ENCODE data around the gene LIMCH1.

LIMCH1 gene

DNA sequence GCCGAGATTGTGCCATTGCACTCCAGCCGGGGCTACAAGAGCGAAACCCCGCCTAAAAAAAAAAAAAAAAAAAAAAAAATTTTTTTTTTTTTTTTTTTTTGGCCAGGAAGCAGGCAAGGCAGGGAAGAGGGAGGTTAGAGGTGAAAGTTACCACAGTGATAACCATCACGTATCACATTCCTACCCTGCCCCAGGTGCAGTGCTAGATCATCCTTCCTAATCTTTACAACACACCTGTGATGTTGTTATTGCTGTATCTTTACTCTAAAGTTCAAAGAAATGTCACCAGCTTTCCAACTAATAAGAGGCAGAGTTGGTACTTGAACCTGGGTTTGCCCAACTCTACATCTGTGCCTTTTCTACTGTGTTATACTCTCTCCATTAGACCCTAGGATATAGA, 7.2 kb upstream of the LIMCH1 start:
- DNase-seq, result no peak

DNA sequence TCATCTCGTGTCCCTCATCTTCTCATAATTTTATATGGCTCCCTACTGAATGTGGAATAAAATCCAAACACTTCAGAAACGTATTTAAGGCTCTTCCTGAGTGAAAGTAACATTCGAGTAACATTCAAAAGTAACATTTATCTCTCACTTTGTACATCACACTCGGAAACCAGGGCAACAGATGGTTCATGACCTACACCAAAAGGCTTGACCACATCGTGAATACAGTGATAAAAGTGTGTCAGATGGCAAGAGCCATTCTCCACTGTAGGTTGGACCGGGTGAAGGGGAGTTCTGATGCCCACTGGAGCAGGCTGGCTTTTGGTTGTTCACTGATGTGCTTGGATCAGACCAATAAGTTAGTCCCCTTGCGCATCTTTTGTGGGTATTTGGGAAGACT, 5.6 kb upstream of the LIMCH1 start:
- no peak for DNase-seq

DNA sequence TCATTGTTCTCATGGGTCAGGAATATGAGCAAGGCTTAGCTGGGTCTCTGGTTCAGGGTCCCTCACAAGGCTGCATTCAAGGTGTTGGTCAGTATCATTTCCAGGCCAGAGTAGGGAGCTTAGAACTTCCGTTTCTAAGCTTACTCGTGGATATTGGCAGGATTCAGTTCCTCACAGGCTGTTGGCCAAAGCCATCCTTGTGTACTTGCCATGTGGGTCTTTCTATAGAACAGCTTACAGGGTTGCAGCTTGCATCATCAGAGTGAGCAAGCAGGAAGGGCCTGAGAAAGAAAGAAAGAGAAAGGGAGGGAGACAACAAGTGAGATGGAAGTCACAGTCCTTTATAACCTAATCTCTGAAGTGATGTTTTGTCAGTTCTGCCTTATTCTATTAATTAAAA, 5.1 kb upstream of the LIMCH1 start:
- no peak for DNase-seq

GRCh38 chr4:41533680-41534079, 4.3 kb upstream of the LIMCH1 start:
- DNase-seq, result peak; percentile 28

DNA sequence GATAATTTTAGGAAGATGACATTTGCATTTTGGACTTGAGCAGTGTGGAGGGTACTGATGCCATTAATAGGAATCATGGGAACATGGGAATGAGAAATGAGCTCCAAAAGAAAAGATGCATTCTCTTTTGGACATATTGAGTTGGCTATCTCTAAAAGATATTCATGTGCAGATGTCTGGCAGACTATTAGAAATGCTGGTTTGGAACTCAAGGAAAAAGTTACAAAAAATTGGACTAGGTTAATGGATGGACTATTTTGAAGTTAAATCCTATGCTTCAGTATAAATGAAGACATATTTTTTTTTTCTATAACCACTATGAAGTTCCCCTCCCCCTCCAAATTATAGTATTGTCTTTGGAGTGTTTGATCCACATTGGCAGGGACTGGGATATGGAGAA, 3.6 kb upstream of the LIMCH1 start:
- no peak for DNase-seq

- DNase-seq, result no peak
Observed at GRCh38 chr4:41535911-41536371, 2.0 kb upstream of the LIMCH1 start.

DNA sequence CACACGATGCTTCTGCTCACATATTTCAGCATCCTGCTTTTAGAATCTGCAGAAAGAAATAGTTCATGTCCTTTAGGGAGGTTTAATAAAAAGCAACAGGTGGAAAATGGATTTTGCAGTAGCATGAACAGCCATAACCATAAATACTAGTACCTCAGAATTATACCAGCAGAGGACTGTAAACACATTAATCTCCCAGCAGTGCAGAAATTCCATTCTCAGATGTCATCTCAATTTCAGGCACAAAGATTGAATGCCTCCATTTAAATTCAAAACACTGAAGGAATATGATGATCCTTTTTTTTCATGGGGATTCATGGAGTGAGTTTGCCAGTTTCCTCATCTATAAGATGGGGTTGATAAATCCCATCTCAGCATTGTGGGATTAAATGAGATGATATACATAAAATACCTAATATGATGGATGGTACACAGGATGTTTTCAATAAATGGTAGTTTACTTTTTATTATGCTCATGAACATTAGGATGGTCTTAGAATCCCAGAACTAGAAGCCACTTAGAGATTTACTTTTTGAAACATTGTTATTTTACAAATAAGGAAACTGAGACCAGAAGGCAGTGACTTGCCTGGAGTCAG, 566 bp upstream of the LIMCH1 start:
- peak; percentile 35 for DNase-seq

- peak; percentile 55 for DNase-seq
Observed at GRCh38 chr4:41538887-41539498, 1.0 kb downstream of the LIMCH1 start.

- DNase-seq, result no peak
Observed at GRCh38 chr4:41539711-41540110, 1.8 kb downstream of the LIMCH1 start.

DNA sequence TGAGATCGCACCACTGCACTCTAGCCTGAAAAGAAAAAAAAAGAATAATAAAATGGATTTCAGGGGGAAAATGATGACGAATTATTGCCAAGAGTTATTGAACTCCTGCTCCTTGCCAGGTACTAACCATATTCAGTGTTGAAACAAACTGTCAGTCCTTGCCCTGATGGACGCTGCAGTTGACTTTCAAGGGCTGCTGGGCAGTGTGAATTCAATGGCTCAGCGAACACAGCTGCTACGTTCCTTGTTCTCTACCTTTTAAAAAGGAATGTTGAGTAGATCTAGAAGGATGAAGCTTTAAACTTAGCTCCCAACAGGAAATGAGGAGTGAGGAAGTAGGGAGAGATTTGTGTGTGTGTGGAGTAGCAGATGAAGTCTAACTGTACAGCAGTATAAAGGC, 2.7 kb downstream of the LIMCH1 start:
- no peak for DNase-seq

DNA sequence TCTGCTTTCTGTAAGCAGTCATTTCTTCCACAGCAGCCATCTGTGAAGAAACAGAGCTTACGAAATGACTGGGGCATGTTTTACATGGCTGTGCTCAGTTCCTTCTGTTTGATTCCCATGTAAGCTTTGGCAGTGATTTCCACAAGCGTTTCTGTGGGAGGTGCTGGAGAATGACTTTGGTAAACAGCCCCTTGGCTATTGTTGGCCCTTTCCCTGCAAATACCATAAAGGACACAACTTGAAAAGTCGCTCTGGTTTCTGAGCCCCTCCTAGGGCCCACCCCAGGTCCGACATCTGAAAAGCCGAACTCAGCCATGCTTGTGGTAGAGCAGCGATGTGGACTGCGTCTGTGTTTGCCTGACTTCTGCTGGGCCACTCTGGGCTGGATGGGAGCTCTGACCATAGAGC, 3.7 kb downstream of the LIMCH1 start:
- DNase-seq, result no peak

DNA sequence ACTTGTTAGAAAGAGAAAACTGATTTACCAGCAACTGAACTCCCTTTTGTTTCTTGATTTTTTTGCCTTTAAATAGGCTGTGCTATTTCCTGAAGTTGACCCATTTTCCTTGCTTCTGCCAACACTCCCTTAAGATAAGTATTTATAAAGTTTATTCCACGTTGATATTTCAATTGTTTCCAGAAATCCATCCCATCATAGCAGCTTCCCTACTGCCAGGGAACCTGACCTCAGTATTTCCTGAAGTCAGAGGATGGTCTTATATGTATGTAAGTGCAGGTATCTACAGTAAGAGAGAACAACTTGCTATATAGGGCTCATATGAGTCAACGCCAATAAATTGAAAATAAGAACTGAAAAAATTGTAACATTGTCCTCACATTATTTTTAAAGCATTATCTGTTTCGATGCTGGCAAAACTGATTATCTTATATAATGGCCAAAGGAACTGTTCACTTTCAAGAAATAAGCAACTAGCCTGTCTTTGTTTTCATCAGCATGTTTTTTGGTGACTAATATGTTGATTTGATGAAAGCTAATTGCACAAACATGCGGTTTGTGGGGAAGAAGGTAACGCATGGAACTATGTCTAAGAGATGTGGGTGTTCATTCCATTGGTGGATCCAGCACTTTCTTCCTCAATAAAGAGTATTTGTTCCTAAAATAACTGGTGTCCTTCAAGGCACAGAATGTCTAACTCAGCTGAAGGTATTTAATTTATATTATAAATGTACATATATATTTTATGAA, 4.7 kb downstream of the LIMCH1 start:
- DNase-seq, result no peak

- no peak for DNase-seq
Observed at GRCh38 chr4:41545238-41545637, 7.3 kb downstream of the LIMCH1 start.

DNA sequence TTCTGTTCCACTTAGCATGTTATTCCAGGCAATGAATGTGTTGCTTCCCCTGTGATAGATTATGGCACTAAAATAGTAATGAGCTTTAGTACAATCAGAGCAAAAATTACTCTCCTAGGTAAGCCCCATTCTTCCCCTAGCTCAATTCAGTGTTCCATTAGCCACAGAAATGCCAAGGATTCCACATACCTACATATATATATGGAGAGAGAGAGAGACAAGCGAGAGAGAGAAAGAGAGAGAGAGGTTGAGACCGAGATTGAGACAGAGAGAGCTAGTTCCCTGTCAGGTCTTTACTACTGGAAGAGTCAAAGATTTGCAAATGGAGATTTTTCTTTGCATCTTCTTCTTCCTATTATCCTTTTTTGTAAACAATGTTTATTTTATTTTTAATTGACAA, 8.7 kb downstream of the LIMCH1 start:
- no peak for DNase-seq

GRCh38 chr4:41548305-41548880, 10.4 kb downstream of the LIMCH1 start:
- DNase-seq, result no peak

DNA sequence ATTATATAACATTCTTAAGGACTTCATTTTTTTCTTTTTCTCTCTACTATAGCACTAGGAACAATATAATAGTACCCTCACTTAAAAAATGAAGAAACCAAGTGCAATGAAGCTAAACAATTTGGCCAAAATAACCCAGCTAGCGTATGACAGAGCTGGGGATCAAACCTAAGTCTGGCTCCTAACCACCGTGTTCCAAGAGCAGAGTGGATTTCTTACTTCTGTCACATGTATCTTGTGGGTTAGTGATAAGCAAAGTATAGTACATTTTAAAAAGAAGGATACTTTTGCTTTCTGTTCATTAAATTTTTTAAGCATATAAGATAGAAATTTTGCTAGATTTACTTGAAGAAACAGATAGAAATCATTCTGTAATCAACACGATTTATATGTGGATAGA, 11.5 kb downstream of the LIMCH1 start:
- DNase-seq, result no peak

- DNase-seq, result peak; percentile 76
Observed at GRCh38 chr4:41550308-41550707, 12.4 kb downstream of the LIMCH1 start.

- no peak for DNase-seq
Observed at GRCh38 chr4:41551536-41551935, 13.6 kb downstream of the LIMCH1 start.

GRCh38 chr4:41554905-41555304, 16.9 kb downstream of the LIMCH1 start:
- no peak for DNase-seq

GRCh38 chr4:41556526-41556925, 18.6 kb downstream of the LIMCH1 start:
- DNase-seq, result no peak

GRCh38 chr4:41559940-41560516, 22.1 kb downstream of the LIMCH1 start:
- DNase-seq, result no peak

- DNase-seq, result no peak
Observed at GRCh38 chr4:41561244-41561643, 23.3 kb downstream of the LIMCH1 start.

DNA sequence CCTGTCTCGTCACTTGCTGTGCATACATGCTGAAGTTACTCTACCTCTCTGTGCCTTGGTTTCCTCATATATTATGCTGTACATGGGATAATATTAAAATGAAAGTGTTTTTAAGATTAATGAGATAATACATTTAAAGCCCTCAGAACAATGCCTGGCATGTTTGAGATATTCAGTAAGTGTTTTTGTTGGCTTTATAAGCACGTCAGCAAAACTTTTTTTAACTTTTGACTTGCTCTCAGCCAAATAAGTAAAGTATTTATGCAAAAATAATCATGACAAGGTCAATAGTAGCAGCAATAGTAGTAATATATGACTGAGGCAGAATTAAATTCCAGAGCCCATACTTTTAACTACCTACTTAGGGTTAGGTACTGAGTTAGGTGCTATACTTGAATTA, 29.2 kb downstream of the LIMCH1 start:
- DNase-seq, result no peak

GRCh38 chr4:41568363-41568762, 30.4 kb downstream of the LIMCH1 start:
- no peak for DNase-seq

All from NCI-H226 (cell line).